ENCODE measurements around the gene RHO. TPM values are rescaled to one million over a fixed set of nuclear protein-coding genes. Genes with fewer than 3 reads are reported as not detected.
A peak's percentile ranks its signal among the peaks of the same experiment; 100 is the strongest.
"Not testable (repeated sequence)": the region's sequence is repeated elsewhere in the genome, so short reads cannot be mapped to it uniquely, and the experiment has no call there.

Gene RHO
- total RNA-seq, 8 experiments from 2014 or later: 0.04 to 0.42 (median 0.10) TPM; not detected in 3

- H3K4me1 ChIP-seq (replicated peaks in 1 of 2): peaks cover 12 to 20% of the 10 kb centered on the region in 2 donors
- peak in 3 of 8 experiments; percentile 5 to 17 (median 8) for ATAC-seq (replicated peaks in 6 of 8)
- WGBS, 10 experiments: 78 to 100% (median 94%) methylated on average over 1 to 8 of the region's 18 CpGs; no CpG with 5 or more reads in 2 of the 10 experiments
- peak overlapping the region; percentile 52 to 69 for H3K27ac ChIP-seq
- H3K4me3 ChIP-seq: no peak overlapping the region
- in situ Hi-C loops (cut with MboI; ENCODE audit: low pct_unique_long_range_greater_than_20kb in 2 of 9, low sequenced_read_pairs in 9 of 9, unreplicated experiment in 9 of 9): no loop called here
Observed at GRCh38 chr3:129502641-129503408, 25.6 kb upstream of the RHO start.

GRCh38 chr3:129503471-129504291 lies 24.8 kb upstream of the RHO start:
- ATAC-seq (replicated peaks in 6 of 8): peak in 5 of 8 experiments; percentile 94 to 96 (median 95)

GRCh38 chr3:129504471-129505100 lies 23.9 kb upstream of the RHO start:
- no peak for ATAC-seq (replicated peaks in 6 of 8)
- in situ Hi-C loops (cut with MboI; ENCODE audit: low pct_unique_long_range_greater_than_20kb in 2 of 9, low sequenced_read_pairs in 9 of 9, unreplicated experiment in 9 of 9): no loop called here
- no peak overlapping the region for H3K4me3 ChIP-seq
- WGBS, 10 experiments: 73 to 100% (median 93%) methylated on average over 1 to 5 of the region's 5 CpGs; no CpG with 5 or more reads in 1 of the 10 experiments
- peaks cover 12 to 20% of the 10 kb centered on the region in 2 donors for H3K4me1 ChIP-seq (replicated peaks in 1 of 2)
- no peak overlapping the region for H3K27ac ChIP-seq

More at GRCh38 chr3:129503471-129504291, 24.8 kb upstream of the RHO start:
- H3K4me1 ChIP-seq (replicated peaks in 1 of 2): peaks cover 12 to 20% of the 10 kb centered on the region in 2 donors
- peak overlapping the region; percentile 52 to 69 for H3K27ac ChIP-seq
- no peak overlapping the region for H3K4me3 ChIP-seq
- 63 to 100% (median 94%) methylated on average over 1 to 8 of the region's 13 CpGs; no CpG with 5 or more reads in 3 of the 10 experiments for WGBS, 10 experiments
- in situ Hi-C loops (cut with MboI; ENCODE audit: low pct_unique_long_range_greater_than_20kb in 2 of 9, low sequenced_read_pairs in 9 of 9, unreplicated experiment in 9 of 9): no loop called here

GRCh38 chr3:129505341-129505740 lies 23.1 kb upstream of the RHO start:
- 80 to 100% (median 87%) methylated on average over 1 to 6 of the region's 6 CpGs; no CpG with 5 or more reads in 2 of the 10 experiments for WGBS, 10 experiments
- peaks cover 12 to 20% of the 10 kb centered on the region in 2 donors for H3K4me1 ChIP-seq (replicated peaks in 1 of 2)
- no peak overlapping the region for H3K4me3 ChIP-seq
- ATAC-seq (replicated peaks in 6 of 8): no peak
- no peak overlapping the region for H3K27ac ChIP-seq
- in situ Hi-C loops (cut with MboI; ENCODE audit: low pct_unique_long_range_greater_than_20kb in 2 of 9, low sequenced_read_pairs in 9 of 9, unreplicated experiment in 9 of 9): no loop called here

- no peak overlapping the region for H3K27ac ChIP-seq
- peaks cover 12 to 20% of the 10 kb centered on the region in 2 donors for H3K4me1 ChIP-seq (replicated peaks in 1 of 2)
- 69 to 95% (median 91%) methylated on average over 3 to 9 of the region's 9 CpGs; no CpG with 5 or more reads in 3 of the 10 experiments for WGBS, 10 experiments
- in situ Hi-C loops (cut with MboI; ENCODE audit: low pct_unique_long_range_greater_than_20kb in 2 of 9, low sequenced_read_pairs in 9 of 9, unreplicated experiment in 9 of 9): no loop called here
- no peak overlapping the region for H3K4me3 ChIP-seq
- ATAC-seq (replicated peaks in 6 of 8): peak in 1 of 8 experiments; percentile 2
Observed at GRCh38 chr3:129506231-129506742, 22.2 kb upstream of the RHO start.

- Histone ChIP-seq H3K4me3 (no peak overlapping the region), H3K4me1 (replicated peaks in 1 of 2) (peaks cover 12 to 20% of the 10 kb centered on the region in 2 donors), H3K27ac (no peak overlapping the region)
- in situ Hi-C loops (cut with MboI; ENCODE audit: low pct_unique_long_range_greater_than_20kb in 2 of 9, low sequenced_read_pairs in 9 of 9, unreplicated experiment in 9 of 9): no loop called here
- 47 to 100% (median 91%) methylated on average over 1 to 5 of the region's 9 CpGs; no CpG with 5 or more reads in 3 of the 10 experiments for WGBS, 10 experiments
- no peak for ATAC-seq (replicated peaks in 6 of 8)
Observed at GRCh38 chr3:129507181-129507831, 21.1 kb upstream of the RHO start.

GRCh38 chr3:129512595-129512994 lies 15.8 kb upstream of the RHO start:
- no peaks in the 10 kb centered on the region for H3K4me1 ChIP-seq (replicated peaks in 1 of 2)
- no peak overlapping the region for H3K4me3 ChIP-seq
- in situ Hi-C loops (cut with MboI; ENCODE audit: low pct_unique_long_range_greater_than_20kb in 2 of 9, low sequenced_read_pairs in 9 of 9, unreplicated experiment in 9 of 9): no loop called here
- ATAC-seq (replicated peaks in 6 of 8): no peak
- H3K27ac ChIP-seq: no peak overlapping the region

- WGBS, 10 experiments: 66 to 100% methylated on average over 1 to 3 of the region's 8 CpGs; no CpG with 5 or more reads in 8 of the 10 experiments
- H3K27ac ChIP-seq: no peak overlapping the region
- no peak overlapping the region for H3K4me3 ChIP-seq
- no peak for ATAC-seq (replicated peaks in 6 of 8)
- in situ Hi-C loops (cut with MboI; ENCODE audit: low pct_unique_long_range_greater_than_20kb in 2 of 9, low sequenced_read_pairs in 9 of 9, unreplicated experiment in 9 of 9): no loop called here
- H3K4me1 ChIP-seq (replicated peaks in 1 of 2): no peaks in the 10 kb centered on the region
Observed at GRCh38 chr3:129513705-129514104, 14.7 kb upstream of the RHO start.

- H3K27ac ChIP-seq: no peak overlapping the region
- no peak overlapping the region for H3K4me3 ChIP-seq
- ATAC-seq (replicated peaks in 6 of 8): no peak
- 93 to 96% methylated on average over 3 to 4 of the region's 10 CpGs; no CpG with 5 or more reads in 8 of the 10 experiments for WGBS, 10 experiments
- no peaks in the 10 kb centered on the region for H3K4me1 ChIP-seq (replicated peaks in 1 of 2)
- in situ Hi-C loops (cut with MboI; ENCODE audit: low pct_unique_long_range_greater_than_20kb in 2 of 9, low sequenced_read_pairs in 9 of 9, unreplicated experiment in 9 of 9): no loop called here
Observed at GRCh38 chr3:129514110-129514509, 14.3 kb upstream of the RHO start.

- in situ Hi-C loops (cut with MboI; ENCODE audit: low pct_unique_long_range_greater_than_20kb in 2 of 9, low sequenced_read_pairs in 9 of 9, unreplicated experiment in 9 of 9): no loop called here
- no peak overlapping the region for H3K4me3 ChIP-seq
- WGBS, 10 experiments: no CpG with 5 or more reads among the region's 6 CpGs
- no peaks in the 10 kb centered on the region for H3K4me1 ChIP-seq (replicated peaks in 1 of 2)
- no peak for ATAC-seq (replicated peaks in 6 of 8)
- no peak overlapping the region for H3K27ac ChIP-seq
Observed at GRCh38 chr3:129514563-129514962, 13.9 kb upstream of the RHO start.

GRCh38 chr3:129515108-129515820 lies 13.2 kb upstream of the RHO start:
- in situ Hi-C loops (cut with MboI; ENCODE audit: low pct_unique_long_range_greater_than_20kb in 2 of 9, low sequenced_read_pairs in 9 of 9, unreplicated experiment in 9 of 9); H3K4me3 ChIP-seq; H3K4me1 ChIP-seq (replicated peaks in 1 of 2); H3K27ac ChIP-seq: not testable (repeated sequence)
- ATAC-seq (replicated peaks in 6 of 8): peak in 1 of 8 experiments; percentile 15
- 90 to 100% (median 95%) methylated on average over 2 to 7 of the region's 25 CpGs; no CpG with 5 or more reads in 5 of the 10 experiments for WGBS, 10 experiments

All from motor neuron (in vitro differentiated cells).